ENCODE data around the gene KCNMB3.
"Not testable (repeated sequence)": the region's sequence is repeated elsewhere in the genome, so short reads cannot be mapped to it uniquely, and the experiment has no call there.

The KCNMB3 gene

GRCh38 chr3:179215550-179215949 lies 35.4 kb downstream of the KCNMB3 start:
- H3K27ac ChIP-seq: peak overlapping the region; percentile 19
- not testable (repeated sequence) for DNase-seq (ENCODE audit: low read depth, low spot score)

- no peak overlapping the region for H3K27ac ChIP-seq
- no peak for DNase-seq (ENCODE audit: low read depth, low spot score)
These were observed 50.1 kb downstream of the KCNMB3 start for GRCh38 chr3:179200790-179201189.

- H3K27ac ChIP-seq: no peak overlapping the region
- DNase-seq (ENCODE audit: low read depth, low spot score): no peak
These were observed 54.2 kb downstream of the KCNMB3 start for GRCh38 chr3:179196700-179197099.

GRCh38 chr3:179196098-179196497 lies 54.8 kb downstream of the KCNMB3 start:
- DNase-seq (ENCODE audit: low read depth, low spot score): no peak
- no peak overlapping the region for H3K27ac ChIP-seq

- H3K27ac ChIP-seq: no peak overlapping the region
- no peak for DNase-seq (ENCODE audit: low read depth, low spot score)
These were observed 56.0 kb downstream of the KCNMB3 start for GRCh38 chr3:179194931-179195330.

All from epithelial cell of prostate (primary cell).